ENCODE results near the gene MYG1.

The MYG1 gene

GRCh38 chr12:53299454-53300180 lies at the start of gene MYG1:
MYG1 (plus strand) TSS chr12:53299695; CDS start chr12:53299738, 43 bp downstream.
- H3K4me1 Mint-ChIP-seq (ENCODE audit: low read depth), result peaks cover 51% of the 10 kb centered on the region
- H3K4me3 Mint-ChIP-seq, result peak within 1 kb of the TSS; percentile 96
- H3K27me3 Mint-ChIP-seq (ENCODE audit: low read depth), result no peaks in the 10 kb centered on the region
- H3K27ac Mint-ChIP-seq, result peak within 1 kb of the TSS; percentile 88
- peaks cover 40% of the 10 kb centered on the region for H3K36me3 Mint-ChIP-seq (ENCODE audit: low read depth)
- H3K9me3 Mint-ChIP-seq, result no peaks in the 10 kb centered on the region

- H3K4me1 Mint-ChIP-seq (ENCODE audit: low read depth), result peaks cover 39% of the 10 kb centered on the region
- H3K27ac Mint-ChIP-seq, result peak overlapping the region; percentile 83
- H3K9me3 Mint-ChIP-seq, result no peaks in the 10 kb centered on the region
- H3K27me3 Mint-ChIP-seq (ENCODE audit: low read depth), result no peaks in the 10 kb centered on the region
- H3K36me3 Mint-ChIP-seq (ENCODE audit: low read depth), result peaks cover 12% of the 10 kb centered on the region
- H3K4me3 Mint-ChIP-seq, result peak overlapping the region; percentile 97
Observed at GRCh38 chr12:53251477-53252348, 47.8 kb upstream of the MYG1 start.

GRCh38 chr12:53252349-53252916 lies 47.1 kb upstream of the MYG1 start:
- Mint-ChIP-seq H3K4me1 (ENCODE audit: low read depth) (peaks cover 39% of the 10 kb centered on the region), H3K27me3 (ENCODE audit: low read depth) (no peaks in the 10 kb centered on the region), H3K4me3 (peak overlapping the region; percentile 97), H3K27ac (peak overlapping the region; percentile 71), H3K9me3 (no peaks in the 10 kb centered on the region), H3K36me3 (ENCODE audit: low read depth) (peaks cover 12% of the 10 kb centered on the region)

- Mint-ChIP-seq H3K27ac (peak overlapping the region; percentile 71), H3K4me3 (peak overlapping the region; percentile 97), H3K4me1 (ENCODE audit: low read depth) (peaks cover 39% of the 10 kb centered on the region), H3K9me3 (no peaks in the 10 kb centered on the region), H3K36me3 (ENCODE audit: low read depth) (peaks cover 14% of the 10 kb centered on the region), H3K27me3 (ENCODE audit: low read depth) (no peaks in the 10 kb centered on the region)
Observed at GRCh38 chr12:53253298-53253697, 46.2 kb upstream of the MYG1 start.

GRCh38 chr12:53254816-53255545 lies 44.5 kb upstream of the MYG1 start:
- Mint-ChIP-seq H3K27me3 (ENCODE audit: low read depth) (no peaks in the 10 kb centered on the region), H3K27ac (no peak overlapping the region), H3K4me3 (no peak overlapping the region), H3K36me3 (ENCODE audit: low read depth) (peaks cover 14% of the 10 kb centered on the region), H3K9me3 (no peaks in the 10 kb centered on the region), H3K4me1 (ENCODE audit: low read depth) (peaks cover 39% of the 10 kb centered on the region)

- Mint-ChIP-seq H3K9me3 (no peaks in the 10 kb centered on the region), H3K27me3 (ENCODE audit: low read depth) (no peaks in the 10 kb centered on the region), H3K36me3 (ENCODE audit: low read depth) (peaks cover 14% of the 10 kb centered on the region), H3K27ac (no peak overlapping the region), H3K4me1 (ENCODE audit: low read depth) (peaks cover 36% of the 10 kb centered on the region), H3K4me3 (no peak overlapping the region)
Observed at GRCh38 chr12:53255996-53256395, 43.5 kb upstream of the MYG1 start.

- H3K36me3 Mint-ChIP-seq (ENCODE audit: low read depth), result peaks cover 10% of the 10 kb centered on the region
- no peak overlapping the region for H3K27ac Mint-ChIP-seq
- no peak overlapping the region for H3K4me3 Mint-ChIP-seq
- H3K27me3 Mint-ChIP-seq (ENCODE audit: low read depth), result no peaks in the 10 kb centered on the region
- H3K9me3 Mint-ChIP-seq, result no peaks in the 10 kb centered on the region
- H3K4me1 Mint-ChIP-seq (ENCODE audit: low read depth), result peaks cover 17% of the 10 kb centered on the region
Observed at GRCh38 chr12:53258541-53259539, 40.7 kb upstream of the MYG1 start.

GRCh38 chr12:53259891-53260290 lies 39.6 kb upstream of the MYG1 start:
- Mint-ChIP-seq H3K9me3 (no peaks in the 10 kb centered on the region), H3K4me1 (ENCODE audit: low read depth) (peaks cover 12% of the 10 kb centered on the region), H3K27me3 (ENCODE audit: low read depth) (no peaks in the 10 kb centered on the region), H3K36me3 (ENCODE audit: low read depth) (peaks cover 5% of the 10 kb centered on the region), H3K27ac (no peak overlapping the region), H3K4me3 (no peak overlapping the region)

- no peaks in the 10 kb centered on the region for H3K9me3 Mint-ChIP-seq
- peaks cover 10% of the 10 kb centered on the region for H3K36me3 Mint-ChIP-seq (ENCODE audit: low read depth)
- peaks cover 27% of the 10 kb centered on the region for H3K4me1 Mint-ChIP-seq (ENCODE audit: low read depth)
- H3K27ac Mint-ChIP-seq, result no peak overlapping the region
- no peaks in the 10 kb centered on the region for H3K27me3 Mint-ChIP-seq (ENCODE audit: low read depth)
- no peak overlapping the region for H3K4me3 Mint-ChIP-seq
Observed at GRCh38 chr12:53265783-53266182, 33.7 kb upstream of the MYG1 start.

- H3K27ac Mint-ChIP-seq, result peak overlapping the region; percentile 95
- peak overlapping the region; percentile 99 for H3K4me3 Mint-ChIP-seq
- H3K9me3 Mint-ChIP-seq, result no peaks in the 10 kb centered on the region
- H3K27me3 Mint-ChIP-seq (ENCODE audit: low read depth), result no peaks in the 10 kb centered on the region
- H3K4me1 Mint-ChIP-seq (ENCODE audit: low read depth), result peaks cover 32% of the 10 kb centered on the region
- peaks cover 14% of the 10 kb centered on the region for H3K36me3 Mint-ChIP-seq (ENCODE audit: low read depth)
Observed at GRCh38 chr12:53267306-53267998, 32.0 kb upstream of the MYG1 start.

- Mint-ChIP-seq H3K36me3 (ENCODE audit: low read depth) (peaks cover 17% of the 10 kb centered on the region), H3K4me3 (peak within 1 kb of the TSS; percentile 99), H3K9me3 (no peaks in the 10 kb centered on the region), H3K27ac (peak within 1 kb of the TSS; percentile 95), H3K4me1 (ENCODE audit: low read depth) (peaks cover 32% of the 10 kb centered on the region), H3K27me3 (ENCODE audit: low read depth) (no peaks in the 10 kb centered on the region)
Observed at GRCh38 chr12:53267999-53268629, 31.4 kb upstream of the MYG1 start, which contains the start of gene ESPL1. ESPL1 (plus strand) TSS chr12:53268299; CDS start chr12:53268767, 468 bp downstream.
